ENCODE results near the gene HDAC2.

DNA sequence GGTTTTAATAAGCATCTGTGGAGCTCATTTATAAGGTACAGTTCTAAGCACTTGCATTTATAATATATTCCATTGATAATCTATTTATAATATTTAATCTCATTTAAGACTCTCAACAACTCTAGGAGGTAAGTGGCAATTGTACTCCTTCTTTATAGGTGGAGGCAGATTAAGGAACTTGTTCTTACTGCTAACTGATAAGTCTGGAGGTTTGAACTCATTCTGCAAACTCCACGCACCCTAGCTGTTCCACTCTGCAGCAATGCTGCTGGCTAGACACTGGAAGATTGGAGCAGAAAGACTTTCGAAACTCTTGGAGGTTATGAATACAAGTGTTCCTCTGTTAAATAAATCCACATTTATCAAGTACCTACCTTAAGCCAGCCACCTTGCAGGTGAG, 793 bp upstream of the HDAC2 start:
- TF ChIP-seq EP300 (IDR thresholded peaks at IDR 0.05; ENCODE audit: borderline replicate concordance): no peak
- no peak for TF ChIP-seq TEAD4 (IDR thresholded peaks at IDR 0.05)
- no peak for TF ChIP-seq REST (IDR thresholded peaks at IDR 0.05; ENCODE audit: low read depth)
- no peak for TF ChIP-seq YY1 (IDR thresholded peaks at IDR 0.05; ENCODE audit: low read depth)
- TF ChIP-seq EGR1 (IDR thresholded peaks at IDR 0.05): no peak
- no peak for TF ChIP-seq CEBPB (IDR thresholded peaks at IDR 0.05)
- no peak for TF ChIP-seq USF1 (IDR thresholded peaks at IDR 0.05)
- TF ChIP-seq TCF12 (IDR thresholded peaks at IDR 0.05; ENCODE audit: low read depth): no peak
- TF ChIP-seq, protein P1, sequence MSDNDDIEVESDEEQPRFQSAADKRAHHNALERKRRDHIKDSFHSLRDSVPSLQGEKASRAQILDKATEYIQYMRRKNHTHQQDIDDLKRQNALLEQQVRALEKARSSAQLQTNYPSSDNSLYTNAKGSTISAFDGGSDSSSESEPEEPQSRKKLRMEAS (IDR thresholded peaks at IDR 0.05): no peak
- TF ChIP-seq TAF1 (IDR thresholded peaks at IDR 0.05; ENCODE audit: low read depth): no peak
- no peak for TF ChIP-seq RAD21 (IDR thresholded peaks at IDR 0.05; ENCODE audit: low read depth)
- TF ChIP-seq CREB1 (IDR thresholded peaks at IDR 0.05; ENCODE audit: low read depth): no peak
- TF ChIP-seq NFIC (IDR thresholded peaks at IDR 0.05): no peak
- TF ChIP-seq FOXM1 (IDR thresholded peaks at IDR 0.05; ENCODE audit: borderline replicate concordance, low read depth): no peak
